Measurements from ENCODE around the gene IWS1.
"Not testable (repeated sequence)": the region's sequence is repeated elsewhere in the genome, so short reads cannot be mapped to it uniquely, and the experiment has no call there.

Gene IWS1

DNA sequence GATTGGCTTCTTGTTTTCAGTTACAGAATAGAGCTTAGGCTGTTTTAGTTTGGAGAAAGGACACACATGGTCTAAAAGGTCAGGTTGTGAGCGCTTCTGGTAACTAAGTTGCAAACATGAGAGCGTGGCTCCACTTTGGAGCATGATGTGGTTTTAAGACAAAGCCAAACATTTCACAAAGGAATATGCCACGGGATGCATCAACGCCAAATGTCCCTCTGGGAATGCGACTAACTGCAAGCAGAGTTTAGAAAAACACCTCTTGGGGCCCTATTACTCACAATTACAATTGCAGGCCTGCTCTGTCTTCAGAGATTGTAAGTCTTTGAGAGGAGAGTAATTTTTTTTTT is 34.6 kb upstream of the IWS1 start:
- DNase-seq (ENCODE audit: low read depth in 2 of 2): no peak

GRCh38 chr2:127560201-127560930 is 34.1 kb upstream of the IWS1 start:
- DNase-seq (ENCODE audit: low read depth in 2 of 2): no peak

- DNase-seq (ENCODE audit: low read depth in 2 of 2): no peak
These were observed 33.2 kb upstream of the IWS1 start for GRCh38 chr2:127559454-127559853.

DNA sequence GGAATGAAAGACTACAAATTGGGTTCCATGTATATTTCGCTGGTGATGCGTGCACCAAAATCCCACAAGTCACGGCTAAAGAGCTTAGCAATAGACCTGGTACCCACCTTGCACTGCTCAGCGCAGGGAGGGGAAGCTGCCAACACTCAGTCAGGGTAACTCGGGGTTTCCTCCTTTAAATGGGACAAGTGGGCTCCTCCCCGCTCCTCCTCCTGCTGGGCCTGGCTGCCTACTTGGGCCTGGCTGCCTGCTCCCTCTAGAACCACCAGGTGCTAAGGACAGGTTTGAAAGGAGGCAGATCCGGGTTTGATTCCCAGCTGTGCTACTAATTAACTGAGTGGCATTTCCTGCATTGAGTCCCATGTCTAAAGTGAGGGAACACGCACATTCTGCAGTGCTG is 32.6 kb upstream of the IWS1 start:
- DNase-seq (ENCODE audit: low read depth in 2 of 2): no peak

GRCh38 chr2:127552846-127553245 is 26.6 kb upstream of the IWS1 start:
- no peak for DNase-seq (ENCODE audit: low read depth in 2 of 2)

GRCh38 chr2:127552336-127552735 is 26.0 kb upstream of the IWS1 start:
- no peak for DNase-seq (ENCODE audit: low read depth in 2 of 2)

GRCh38 chr2:127551221-127551930 is 25.1 kb upstream of the IWS1 start:
- no peak for DNase-seq (ENCODE audit: low read depth in 2 of 2)

DNA sequence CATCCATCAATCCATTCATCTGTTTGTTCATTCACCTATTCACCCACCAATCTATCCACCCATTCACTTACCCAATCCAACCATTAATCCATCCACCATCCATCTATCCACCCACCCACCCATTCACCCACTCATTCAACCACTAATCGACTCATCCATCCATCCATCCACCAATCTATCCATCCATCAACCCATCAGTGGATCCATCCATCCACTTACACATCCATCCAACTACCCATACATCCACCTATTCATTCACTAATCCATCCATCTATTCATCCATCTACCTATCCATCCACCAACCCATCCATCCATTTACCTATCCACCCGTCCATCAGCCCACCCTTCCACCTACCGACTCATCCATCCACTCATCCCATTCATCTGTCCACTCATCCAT is 20.5 kb upstream of the IWS1 start:
- DNase-seq (ENCODE audit: low read depth in 2 of 2): no peak

DNA sequence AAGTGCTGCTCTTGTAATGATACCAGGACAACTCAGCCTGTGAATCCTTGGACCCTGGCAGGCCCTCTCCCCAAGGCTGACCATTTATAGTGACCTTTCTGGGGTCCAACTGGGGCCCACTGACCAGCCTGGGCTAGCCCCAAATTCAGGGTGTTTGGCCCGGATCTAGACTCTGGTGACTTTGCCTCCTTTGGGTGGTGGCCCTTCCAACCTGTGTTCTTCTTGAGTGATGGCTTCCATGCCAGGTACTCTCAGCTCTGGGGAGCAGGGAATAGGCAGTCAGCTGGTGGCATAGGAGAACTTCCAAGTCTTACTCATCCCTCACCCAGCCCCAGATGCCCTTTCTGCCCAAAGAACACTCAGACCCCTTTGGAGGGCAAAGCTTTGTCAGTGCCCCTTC is 19.5 kb upstream of the IWS1 start:
- no peak for DNase-seq (ENCODE audit: low read depth in 2 of 2)

- DNase-seq (ENCODE audit: low read depth in 2 of 2): no peak
These were observed 18.9 kb upstream of the IWS1 start for GRCh38 chr2:127545189-127545588.

GRCh38 chr2:127543013-127543501 is 16.8 kb upstream of the IWS1 start:
- not testable (repeated sequence) for DNase-seq (ENCODE audit: low read depth in 2 of 2)

- DNase-seq (ENCODE audit: low read depth in 2 of 2): no peak
These were observed 15.9 kb upstream of the IWS1 start for GRCh38 chr2:127542231-127542630.

DNA sequence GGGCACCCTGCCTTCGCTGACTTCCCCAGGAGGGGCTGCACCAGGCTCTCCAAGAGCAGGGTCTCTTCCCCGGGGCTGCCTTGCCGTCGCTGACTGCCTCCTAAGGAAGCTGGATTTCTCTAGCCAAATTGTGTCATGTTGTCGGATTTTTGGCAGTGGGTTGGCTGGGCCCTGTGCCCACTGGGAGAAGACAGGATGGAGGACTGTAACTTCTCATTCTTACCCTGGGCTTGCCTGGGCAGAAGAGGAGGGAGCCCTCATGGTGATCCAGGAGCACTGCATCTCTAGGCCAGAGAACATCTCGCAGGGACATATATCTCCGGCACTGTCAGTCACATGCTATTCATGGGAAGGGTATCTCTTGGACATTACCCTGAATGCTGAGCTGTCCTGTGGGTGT is 15.5 kb upstream of the IWS1 start:
- no peak for DNase-seq (ENCODE audit: low read depth in 2 of 2)

DNA sequence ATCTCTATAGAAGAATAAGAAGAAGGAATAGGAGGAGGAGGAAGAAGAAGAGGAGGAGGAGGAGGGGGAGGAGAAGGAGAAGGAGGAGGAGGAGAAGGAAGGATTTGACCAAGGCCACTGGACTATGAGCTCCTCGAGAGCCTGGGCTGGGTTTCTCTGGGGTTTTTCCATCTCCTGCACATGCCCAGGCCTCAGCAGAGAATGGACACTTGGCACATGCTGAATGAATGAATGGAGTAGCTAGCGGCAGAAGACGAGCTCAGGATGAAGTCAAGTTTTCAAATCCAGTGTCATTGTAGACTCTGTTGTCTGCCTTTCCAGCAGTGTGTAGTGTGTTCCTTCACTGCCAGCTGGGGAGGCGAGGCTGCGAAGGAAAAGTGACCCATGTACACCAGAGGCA is 11.4 kb upstream of the IWS1 start:
- no peak for DNase-seq (ENCODE audit: low read depth in 2 of 2)

GRCh38 chr2:127536707-127537541 is 10.6 kb upstream of the IWS1 start:
- no peak for DNase-seq (ENCODE audit: low read depth in 2 of 2)

DNA sequence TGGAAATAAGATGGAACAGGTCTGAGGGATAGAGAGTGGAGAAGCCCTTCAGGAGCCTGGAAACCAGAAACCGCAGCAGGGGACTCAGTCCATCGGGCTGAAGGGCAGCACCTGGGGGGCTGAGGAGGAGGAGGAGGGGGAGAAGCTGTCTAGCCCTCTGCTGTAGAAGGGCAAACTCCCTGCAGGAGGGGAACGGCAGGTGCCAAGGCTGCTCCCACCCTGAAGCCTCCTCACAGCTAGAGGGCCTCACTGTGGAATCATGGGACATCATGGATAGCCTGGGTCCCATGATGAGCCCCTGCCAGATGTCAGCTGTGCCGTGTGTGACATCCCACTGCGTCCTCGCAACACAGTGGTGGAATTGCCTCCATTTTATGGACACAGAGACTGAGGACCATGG is 9.6 kb upstream of the IWS1 start:
- no peak for DNase-seq (ENCODE audit: low read depth in 2 of 2)

- no peak for DNase-seq (ENCODE audit: low read depth in 2 of 2)
These were observed 9.2 kb upstream of the IWS1 start, which contains the start of gene MYO7B for GRCh38 chr2:127535422-127535901. TSS of gene MYO7B (plus strand) at chr2:127535683. CDS start at chr2:127559723, 24,040 bp downstream.

DNA sequence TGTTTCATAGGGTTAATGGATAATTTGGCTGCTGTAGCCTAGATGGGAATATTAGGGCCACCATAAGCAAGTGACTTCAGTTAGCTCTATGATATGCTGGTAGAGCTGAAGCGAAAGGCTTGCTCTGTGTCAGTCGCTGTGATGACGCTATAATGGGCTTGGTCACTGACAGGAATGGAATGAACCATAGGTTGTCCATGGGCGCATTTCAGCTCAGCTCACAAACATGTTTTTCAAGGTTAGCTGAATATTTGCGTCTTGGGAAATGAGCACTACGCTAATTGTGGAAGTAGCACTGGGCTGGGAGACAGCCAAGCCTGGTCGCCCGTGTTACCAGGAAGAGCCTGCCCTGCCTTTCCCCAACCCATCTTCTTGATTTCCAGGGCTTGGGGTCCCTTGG is 6.0 kb upstream of the IWS1 start:
- no peak for DNase-seq (ENCODE audit: low read depth in 2 of 2)

DNA sequence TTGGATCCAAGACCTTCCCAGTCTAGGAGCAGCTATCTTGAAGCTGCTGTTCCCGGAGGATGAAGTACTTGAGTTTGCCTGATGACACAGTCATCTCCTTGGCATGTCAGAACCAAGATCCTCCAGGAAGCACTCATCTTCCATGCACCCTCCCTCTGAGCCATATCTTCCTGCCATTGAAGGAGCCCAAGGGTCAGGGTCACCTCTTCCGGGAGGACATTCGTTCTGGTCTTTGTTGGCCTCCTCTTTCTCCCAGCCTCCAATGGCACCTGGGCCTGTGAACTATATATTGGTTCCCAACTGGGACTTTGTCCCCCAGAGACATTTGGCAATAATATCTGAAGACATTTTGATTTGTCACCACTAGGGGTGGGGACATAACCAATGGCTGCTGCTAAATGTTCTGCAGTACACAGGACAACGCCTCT is 4.9 kb upstream of the IWS1 start:
- no peak for DNase-seq (ENCODE audit: low read depth in 2 of 2)

GRCh38 chr2:127530245-127531140 is 4.2 kb upstream of the IWS1 start:
- no peak for DNase-seq (ENCODE audit: low read depth in 2 of 2)

- not testable (repeated sequence) for DNase-seq (ENCODE audit: low read depth in 2 of 2)
These were observed 3.1 kb upstream of the IWS1 start for GRCh38 chr2:127529416-127529815.
